Activated naive CD4-positive, alpha-beta T cell treated with anti-CD3 and anti-CD28 coated beads, Interleukin-2, amount 10 ng/mL, durations not matched to agents 7 days and 5 days (primary cell): ENCODE measurements around the gene GYPC.

Experiments
- CTCF ChIA-PET: fragments of 350-600 bp; sonication (Branson Sonifier 250); formaldehyde crosslinking; loops from one replicate; lab custom pipeline; 2021; ENCODE audit warnings: antibody characterized with exemption; lab: Charles Lee
- DNase-seq: peaks from one replicate; pipeline ENCODE4 v3.0.0-alpha.2; 2020
- H3K27ac Mint-ChIP-seq: one replicate; pipeline ENCODE4 v1.8.0; 2021; ENCODE audit warnings: mild to moderate bottlenecking, moderate library complexity, mixed read lengths
- H3K27me3 Mint-ChIP-seq: one replicate; pipeline ENCODE4 v1.8.0; 2021; ENCODE audit warnings: mild to moderate bottlenecking, mixed read lengths
- H3K36me3 Mint-ChIP-seq: one replicate; pipeline ENCODE4 v1.8.0; 2021; ENCODE audit warnings: mixed read lengths
- H3K4me1 Mint-ChIP-seq: one replicate; pipeline ENCODE4 v1.8.0; 2021; ENCODE audit warnings: mixed read lengths
- H3K4me3 Mint-ChIP-seq: one replicate; pipeline ENCODE4 v1.8.0; 2021; ENCODE audit warnings: mild to moderate bottlenecking, moderate library complexity, mixed read lengths
- H3K9me3 Mint-ChIP-seq: one replicate; pipeline ENCODE4 v1.8.0; 2021; ENCODE audit warnings: mixed read lengths

Gene GYPC

DNA sequence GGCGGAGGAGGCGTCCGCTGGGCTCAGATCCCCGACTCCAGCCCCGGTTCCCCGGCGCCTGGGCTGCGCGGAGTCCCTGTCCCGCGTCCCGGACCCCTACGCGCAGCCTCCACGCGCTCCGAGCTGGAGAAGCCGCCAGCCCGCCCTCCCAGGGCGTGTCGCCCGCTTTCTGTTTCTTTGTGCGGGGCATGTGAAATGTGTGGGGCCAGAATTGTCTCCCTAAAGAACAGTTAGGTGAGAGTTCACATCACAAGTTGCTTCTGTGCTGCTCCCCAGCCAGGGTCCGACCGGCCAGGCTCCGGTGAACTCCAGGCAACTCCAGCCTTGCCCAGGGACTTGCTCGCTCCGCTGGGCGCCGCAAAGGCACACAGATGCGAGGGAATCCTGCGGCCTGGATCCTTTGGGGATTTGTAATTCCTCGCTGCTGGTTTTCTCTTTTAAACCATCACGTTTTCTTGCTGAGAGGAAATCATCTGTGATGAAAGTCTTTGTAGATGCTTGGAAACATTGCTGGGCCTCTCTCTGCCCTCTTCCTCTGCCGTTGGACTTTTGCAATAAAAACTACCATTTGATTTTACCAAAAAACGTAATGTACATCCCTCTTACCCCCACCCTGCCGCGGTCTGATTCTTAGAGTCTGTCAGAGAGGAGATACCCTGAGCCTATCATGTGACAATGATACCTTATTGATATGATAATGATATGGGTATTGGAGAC, 631 bp downstream of the GYPC start:
- peak overlapping the region; percentile 90 for H3K4me3 Mint-ChIP-seq
- peaks cover 53% of the 10 kb centered on the region for H3K4me1 Mint-ChIP-seq
- H3K27ac Mint-ChIP-seq = peak overlapping the region; percentile 97
- H3K9me3 Mint-ChIP-seq = no peaks in the 10 kb centered on the region
- DNase-seq = peak; percentile 67
- CTCF ChIA-PET = interaction anchor here (1.7 to 2.1 kb wide), 2 partner anchors 120 to 128 kb away, joined by 6 to 7 read pairs; no protein-coding TSS in a partner anchor
- H3K27me3 Mint-ChIP-seq = peaks cover 6% of the 10 kb centered on the region
- H3K36me3 Mint-ChIP-seq = peaks cover 39% of the 10 kb centered on the region

DNA sequence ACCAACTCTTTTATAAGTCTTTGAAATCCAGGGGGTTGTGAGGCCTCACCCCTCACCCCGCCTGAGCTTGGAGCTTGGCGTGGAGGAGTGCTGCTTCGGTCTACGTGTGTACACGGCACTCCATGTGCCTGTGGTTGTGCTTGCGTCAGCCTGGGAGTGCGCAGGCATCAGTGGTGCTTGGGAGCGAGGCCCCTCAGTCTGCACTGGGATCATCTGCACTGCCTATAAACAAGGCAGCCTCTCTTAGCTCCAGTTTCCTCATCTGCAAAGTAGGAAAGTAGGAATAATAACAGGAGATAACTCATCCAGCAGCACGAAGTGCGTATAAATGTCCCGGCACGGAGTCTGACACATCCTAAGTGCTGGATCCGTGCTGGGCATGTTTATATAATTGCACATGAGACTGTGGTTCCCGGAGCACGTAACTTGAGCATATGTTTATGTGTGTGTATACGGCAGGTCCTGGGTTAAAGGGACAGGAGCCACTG, 1.2 kb downstream of the GYPC start:
- Mint-ChIP-seq H3K9me3 (no peaks in the 10 kb centered on the region), H3K27me3 (peaks cover 1% of the 10 kb centered on the region), H3K36me3 (peaks cover 45% of the 10 kb centered on the region), H3K4me1 (peaks cover 59% of the 10 kb centered on the region), H3K27ac (peak overlapping the region; percentile 97), H3K4me3 (peak overlapping the region; percentile 90)
- CTCF ChIA-PET = interaction anchor here (1.7 to 2.1 kb wide), 2 partner anchors 120 to 129 kb away, joined by 6 to 7 read pairs; no protein-coding TSS in a partner anchor
- peak; percentile 59 for DNase-seq

- CTCF ChIA-PET = interaction anchor here (1.7 to 2.1 kb wide), 2 partner anchors 119 to 129 kb away, joined by 6 to 7 read pairs; no protein-coding TSS in a partner anchor
- peaks cover 49% of the 10 kb centered on the region for H3K36me3 Mint-ChIP-seq
- no peaks in the 10 kb centered on the region for H3K9me3 Mint-ChIP-seq
- H3K4me1 Mint-ChIP-seq = peaks cover 65% of the 10 kb centered on the region
- peak overlapping the region; percentile 97 for H3K27ac Mint-ChIP-seq
- H3K4me3 Mint-ChIP-seq = peak overlapping the region; percentile 90
- peak; percentile 86 for DNase-seq
- H3K27me3 Mint-ChIP-seq = no peaks in the 10 kb centered on the region
Measured at GRCh38 chr2:126657636-126658318, 1.8 kb downstream of the GYPC start.

- Mint-ChIP-seq H3K36me3 (peaks cover 55% of the 10 kb centered on the region), H3K27me3 (no peaks in the 10 kb centered on the region), H3K4me1 (peaks cover 71% of the 10 kb centered on the region), H3K9me3 (no peaks in the 10 kb centered on the region), H3K27ac (peak overlapping the region; percentile 97), H3K4me3 (peak overlapping the region; percentile 90)
- CTCF ChIA-PET = interaction anchor here (1.7 to 2.1 kb wide), 2 partner anchors 119 to 130 kb away, joined by 6 to 7 read pairs; no protein-coding TSS in a partner anchor
- peak; percentile 31 for DNase-seq
Measured at GRCh38 chr2:126658319-126658904, 2.5 kb downstream of the GYPC start.

GRCh38 chr2:126658905-126659561, 3.1 kb downstream of the GYPC start:
- Mint-ChIP-seq H3K27me3 (no peaks in the 10 kb centered on the region), H3K27ac (peak overlapping the region; percentile 97), H3K36me3 (peaks cover 60% of the 10 kb centered on the region), H3K4me1 (peaks cover 75% of the 10 kb centered on the region), H3K4me3 (peak overlapping the region; percentile 69), H3K9me3 (no peaks in the 10 kb centered on the region)
- DNase-seq = peak; percentile 82
- CTCF ChIA-PET = interaction anchor here (0.6 kb wide), 1 partner anchor 45 kb away, joined by 4 read pairs; no protein-coding TSS in a partner anchor

GRCh38 chr2:126659562-126660467, 3.9 kb downstream of the GYPC start:
- CTCF ChIA-PET = interaction anchor here (0.6 kb wide), 1 partner anchor 45 kb away, joined by 4 read pairs; no protein-coding TSS in a partner anchor
- Mint-ChIP-seq H3K36me3 (peaks cover 64% of the 10 kb centered on the region), H3K27me3 (no peaks in the 10 kb centered on the region), H3K4me1 (peaks cover 80% of the 10 kb centered on the region), H3K27ac (peak overlapping the region; percentile 97), H3K9me3 (no peaks in the 10 kb centered on the region), H3K4me3 (peak overlapping the region; percentile 69)
- DNase-seq = no peak

DNA sequence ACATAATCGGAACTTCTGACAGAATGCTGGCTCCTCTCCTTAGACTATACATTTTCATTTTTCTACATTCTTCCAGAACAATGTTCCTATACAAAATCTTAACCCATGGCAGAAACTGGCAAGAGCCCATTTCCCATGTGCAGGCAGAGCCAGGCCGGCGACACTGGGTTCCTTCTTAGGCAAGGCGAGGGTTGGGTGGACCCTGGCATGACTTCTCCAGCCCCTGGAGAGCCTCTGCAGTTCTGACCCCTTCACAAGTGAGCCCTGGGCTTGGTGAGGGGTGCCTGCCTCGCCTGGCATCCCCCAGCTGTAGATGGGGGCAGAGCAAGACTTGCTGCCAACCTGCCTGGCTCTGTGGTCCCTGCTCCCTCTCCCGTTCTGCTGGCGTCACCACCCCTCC, 5.0 kb downstream of the GYPC start:
- no peak for DNase-seq
- CTCF ChIA-PET = no interaction called here

GRCh38 chr2:126661702-126662500, 5.9 kb downstream of the GYPC start:
- Mint-ChIP-seq H3K27me3 (no peaks in the 10 kb centered on the region), H3K27ac (peak overlapping the region; percentile 97), H3K9me3 (no peaks in the 10 kb centered on the region), H3K4me1 (peaks cover 89% of the 10 kb centered on the region), H3K36me3 (peaks cover 70% of the 10 kb centered on the region), H3K4me3 (peak overlapping the region; percentile 59)
- no peak for DNase-seq
- CTCF ChIA-PET = interaction anchor here (0.7 kb wide), 1 partner anchor 134 kb away, joined by 3 read pairs; no protein-coding TSS in a partner anchor

More for the DNA sequence above, 5.0 kb downstream of the GYPC start:
- peaks cover 66% of the 10 kb centered on the region for H3K36me3 Mint-ChIP-seq
- peaks cover 80% of the 10 kb centered on the region for H3K4me1 Mint-ChIP-seq
- peak overlapping the region; percentile 97 for H3K27ac Mint-ChIP-seq
- no peaks in the 10 kb centered on the region for H3K27me3 Mint-ChIP-seq
- H3K4me3 Mint-ChIP-seq = peak overlapping the region; percentile 14
- H3K9me3 Mint-ChIP-seq = no peaks in the 10 kb centered on the region

DNA sequence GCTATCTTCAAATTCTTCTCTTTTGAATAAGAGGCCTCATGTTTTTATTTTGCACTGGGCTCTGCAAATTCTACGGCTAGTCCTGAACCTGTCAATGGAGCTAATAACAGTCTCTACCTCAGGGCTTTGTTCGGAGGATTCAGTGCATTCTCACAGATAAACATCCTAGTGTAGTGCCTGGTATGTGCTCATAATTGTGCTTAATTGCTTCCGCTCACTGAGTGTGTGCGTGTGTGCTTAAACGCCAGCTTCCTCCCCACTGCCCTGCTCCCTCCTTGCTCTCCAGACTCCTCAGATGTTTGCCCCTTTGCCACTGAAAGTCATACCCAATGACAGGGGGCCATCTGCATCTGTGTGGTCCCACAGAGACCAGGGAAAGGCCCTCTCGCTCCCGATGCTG, 6.7 kb downstream of the GYPC start:
- CTCF ChIA-PET = interaction anchor here (0.7 kb wide), 1 partner anchor 135 kb away, joined by 3 read pairs; no protein-coding TSS in a partner anchor
- Mint-ChIP-seq H3K4me3 (peak overlapping the region; percentile 59), H3K27ac (peak overlapping the region; percentile 97), H3K4me1 (peaks cover 92% of the 10 kb centered on the region), H3K27me3 (no peaks in the 10 kb centered on the region), H3K36me3 (peaks cover 70% of the 10 kb centered on the region), H3K9me3 (no peaks in the 10 kb centered on the region)
- DNase-seq = peak; percentile 42

- peak overlapping the region; percentile 59 for H3K4me3 Mint-ChIP-seq
- peaks cover 68% of the 10 kb centered on the region for H3K36me3 Mint-ChIP-seq
- no peak for DNase-seq
- CTCF ChIA-PET = no interaction called here
- H3K9me3 Mint-ChIP-seq = no peaks in the 10 kb centered on the region
- H3K27me3 Mint-ChIP-seq = no peaks in the 10 kb centered on the region
- peaks cover 88% of the 10 kb centered on the region for H3K4me1 Mint-ChIP-seq
- H3K27ac Mint-ChIP-seq = peak overlapping the region; percentile 97
Measured at GRCh38 chr2:126663184-126663963, 7.4 kb downstream of the GYPC start.

DNA sequence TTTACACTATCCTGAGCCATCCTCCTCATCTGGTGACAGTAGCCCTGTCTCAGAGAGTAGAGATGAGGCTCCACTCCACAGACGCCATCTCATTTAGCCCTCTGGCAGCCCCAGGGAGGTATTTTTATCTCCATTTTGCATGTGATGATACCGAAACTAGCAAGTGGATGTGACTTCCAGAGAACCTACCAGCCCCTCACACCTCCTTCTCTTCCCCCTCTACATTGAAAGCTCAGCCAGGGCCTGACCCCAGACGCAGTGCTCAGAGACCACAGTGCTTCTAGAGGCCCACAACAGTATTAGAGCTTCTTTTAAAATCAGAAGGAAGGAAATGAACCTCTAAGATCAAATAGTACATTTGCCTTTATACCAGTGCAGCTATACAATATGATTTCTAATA, 8.3 kb downstream of the GYPC start:
- no peaks in the 10 kb centered on the region for H3K27me3 Mint-ChIP-seq
- peak overlapping the region; percentile 56 for H3K4me3 Mint-ChIP-seq
- DNase-seq = peak; percentile 51
- H3K4me1 Mint-ChIP-seq = peaks cover 85% of the 10 kb centered on the region
- CTCF ChIA-PET = interaction anchor here (0.8 to 1.0 kb wide), 3 partner anchors 11 to 400 kb away, joined by 3 to 4 read pairs (median 3); no protein-coding TSS in a partner anchor
- H3K27ac Mint-ChIP-seq = peak overlapping the region; percentile 97
- H3K9me3 Mint-ChIP-seq = no peaks in the 10 kb centered on the region
- H3K36me3 Mint-ChIP-seq = peaks cover 68% of the 10 kb centered on the region
